Tibial nerve (tissue), 4 donors: ENCODE results near the gene PDCL3. TPM values are rescaled to one million over a fixed set of nuclear protein-coding genes. Genes with fewer than 3 reads are reported as not detected.

ENCODE experiments used
- DNase-seq, 2 donors: peaks; one replicate each; pipeline ENCODE4 v3.0.0-alpha.2; 2019; ENCODE audit warnings: low spot score in 2 of 2
- H3K27ac ChIP-seq, 4 donors: fragments of 200-600 bp; sonication (generic) in 3 of 4; one replicate each; pipeline ENCODE4 v1.5.1; 2017 to 2019; ENCODE audit warnings: mild to moderate bottlenecking in 1 of 4
- H3K27me3 ChIP-seq, 2 donors: fragments of 200-600 bp; sonication (generic) in 1 of 2; one replicate each; pipeline versions ENCODE4 v1.5.1 to v1.6.0; 2017 to 2019
- H3K36me3 ChIP-seq, 3 donors: fragments of 200-600 bp; sonication (generic); one replicate each; pipeline ENCODE4 v1.5.1; 2018 to 2019
- H3K4me1 ChIP-seq, 4 donors: fragments of 200-600 bp; sonication (generic) in 3 of 4; one replicate each; pipeline ENCODE4 v1.5.1; 2017 to 2019
- H3K4me3 ChIP-seq, 4 donors: fragments of 200-600 bp; sonication (generic) in 3 of 4; one replicate each; pipeline ENCODE4 v1.5.1; 2017 to 2019; ENCODE audit warnings: mild to moderate bottlenecking in 1 of 4, moderate library complexity in 1 of 4
- H3K9me3 ChIP-seq, 4 donors: fragments of 200-600 bp; sonication (generic) in 3 of 4; one replicate each; pipeline ENCODE4 v1.5.1; 2017 to 2019
- EP300 ChIP-seq, 2 donors: sonication (generic); formaldehyde crosslinking; IDR thresholded peaks; one replicate each; pipeline ENCODE4 v1.6.1; 2017; ENCODE audit warnings: antibody characterized with exemption in 2 of 2, mild to moderate bottlenecking in 1 of 2
- POLR2A ChIP-seq, 2 donors: fragments of 450-650 bp; IDR thresholded peaks; one replicate each; pipeline ENCODE4 v1.6.1; 2017; ENCODE audit warnings: antibody characterized with exemption in 2 of 2, mild to moderate bottlenecking in 2 of 2, moderate library complexity in 2 of 2
- WGBS, 2 donors: methylation state at CpG; one replicate each; pipeline ENCODE4 v1.1.5; 2018; 5-methylcytosine and 5-hydroxymethylcytosine counted together
- total RNA-seq, 4 donors: library from RNA; depleted of rRNA; stranded (reverse); fragments of >200 nt; gene quantifications; one replicate each; pipeline ENCODE4 v1.1.0, GENCODE V29; 2016
- TF ChIP-seq, protein P1 (sequence below), 5 experiments: fragments of 200-600 bp in 3 of 5; fragments of 450-650 bp in 2 of 5; sonication (generic) in 3 of 5; IDR thresholded peaks; one replicate each; pipeline ENCODE4 v1.5.1; 2016 to 2019; ENCODE audit warnings: antibody characterized with exemption in 5 of 5, mild to moderate bottlenecking in 3 of 5, moderate library complexity in 2 of 5

PDCL3 gene
- total RNA-seq, 4 donors from 2014 or later, result 7.1 to 12.1 (median 8.4) TPM

DNA sequence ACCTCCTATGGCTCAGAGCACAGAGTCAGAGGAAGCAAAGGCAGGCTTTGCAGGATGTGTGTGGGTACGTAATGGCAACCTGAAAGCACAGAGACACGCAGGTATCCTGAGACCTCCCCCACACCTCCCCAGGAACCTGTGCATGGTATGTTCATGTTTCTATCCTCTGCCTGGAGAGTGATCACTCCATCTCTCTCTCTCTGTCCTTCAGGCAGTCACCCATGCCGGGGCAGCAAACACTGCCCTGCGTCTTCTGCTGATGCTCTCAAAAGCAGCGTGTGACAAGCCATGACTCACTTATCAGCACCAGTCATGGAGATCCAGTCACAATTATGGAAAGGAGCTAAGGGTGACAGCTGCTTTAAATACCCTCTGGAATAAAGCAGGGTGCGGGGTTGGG, 52.7 kb downstream of the PDCL3 start:
- TF ChIP-seq, protein P1, sequence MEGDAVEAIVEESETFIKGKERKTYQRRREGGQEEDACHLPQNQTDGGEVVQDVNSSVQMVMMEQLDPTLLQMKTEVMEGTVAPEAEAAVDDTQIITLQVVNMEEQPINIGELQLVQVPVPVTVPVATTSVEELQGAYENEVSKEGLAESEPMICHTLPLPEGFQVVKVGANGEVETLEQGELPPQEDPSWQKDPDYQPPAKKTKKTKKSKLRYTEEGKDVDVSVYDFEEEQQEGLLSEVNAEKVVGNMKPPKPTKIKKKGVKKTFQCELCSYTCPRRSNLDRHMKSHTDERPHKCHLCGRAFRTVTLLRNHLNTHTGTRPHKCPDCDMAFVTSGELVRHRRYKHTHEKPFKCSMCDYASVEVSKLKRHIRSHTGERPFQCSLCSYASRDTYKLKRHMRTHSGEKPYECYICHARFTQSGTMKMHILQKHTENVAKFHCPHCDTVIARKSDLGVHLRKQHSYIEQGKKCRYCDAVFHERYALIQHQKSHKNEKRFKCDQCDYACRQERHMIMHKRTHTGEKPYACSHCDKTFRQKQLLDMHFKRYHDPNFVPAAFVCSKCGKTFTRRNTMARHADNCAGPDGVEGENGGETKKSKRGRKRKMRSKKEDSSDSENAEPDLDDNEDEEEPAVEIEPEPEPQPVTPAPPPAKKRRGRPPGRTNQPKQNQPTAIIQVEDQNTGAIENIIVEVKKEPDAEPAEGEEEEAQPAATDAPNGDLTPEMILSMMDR (IDR thresholded peaks at IDR 0.05), result no peak
- TF ChIP-seq POLR2A (IDR thresholded peaks at IDR 0.05), result no peak
- no peak for TF ChIP-seq EP300 (IDR thresholded peaks at IDR 0.05)
- Histone ChIP-seq H3K4me3 (no peak overlapping the region), H3K36me3 (no peaks in the 10 kb centered on the region), H3K4me1 (no peaks in the 10 kb centered on the region), H3K9me3 (no peaks in the 10 kb centered on the region), H3K27ac (no peak overlapping the region), H3K27me3 (no peaks in the 10 kb centered on the region)
- no peak for DNase-seq
- 88 to 93% methylated on average over 6 of the region's 6 CpGs for WGBS, 2 donors

DNA sequence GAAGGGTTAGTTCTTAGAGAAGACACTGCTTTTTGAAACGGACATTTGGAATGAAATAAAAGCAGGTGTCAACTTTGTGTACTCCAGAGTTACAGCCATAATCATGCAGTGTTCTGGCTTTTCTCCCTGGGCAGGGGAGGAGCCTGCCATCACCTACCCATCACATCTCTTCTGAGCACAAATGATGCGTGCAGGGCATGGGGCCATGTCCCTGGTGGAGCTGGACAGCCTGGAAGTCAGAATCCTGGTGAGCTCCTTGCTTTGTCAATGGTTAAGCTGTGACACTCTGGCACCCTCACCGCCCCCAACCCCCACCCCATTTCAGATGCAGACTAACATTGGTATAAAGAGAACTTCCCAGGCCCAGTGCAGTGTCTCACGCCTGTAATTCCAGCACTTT, 53.1 kb downstream of the PDCL3 start:
- H3K4me1 ChIP-seq, result no peaks in the 10 kb centered on the region
- WGBS, 2 donors, result 82 to 85% methylated on average over 4 of the region's 4 CpGs
- no peak overlapping the region for H3K27ac ChIP-seq
- no peaks in the 10 kb centered on the region for H3K36me3 ChIP-seq
- H3K27me3 ChIP-seq, result no peaks in the 10 kb centered on the region
- no peak for DNase-seq
- H3K9me3 ChIP-seq, result no peaks in the 10 kb centered on the region
- H3K4me3 ChIP-seq, result no peak overlapping the region
- TF ChIP-seq, protein P1 (IDR thresholded peaks at IDR 0.05), result no peak
- TF ChIP-seq EP300 (IDR thresholded peaks at IDR 0.05) (no peak), POLR2A (IDR thresholded peaks at IDR 0.05) (no peak)

DNA sequence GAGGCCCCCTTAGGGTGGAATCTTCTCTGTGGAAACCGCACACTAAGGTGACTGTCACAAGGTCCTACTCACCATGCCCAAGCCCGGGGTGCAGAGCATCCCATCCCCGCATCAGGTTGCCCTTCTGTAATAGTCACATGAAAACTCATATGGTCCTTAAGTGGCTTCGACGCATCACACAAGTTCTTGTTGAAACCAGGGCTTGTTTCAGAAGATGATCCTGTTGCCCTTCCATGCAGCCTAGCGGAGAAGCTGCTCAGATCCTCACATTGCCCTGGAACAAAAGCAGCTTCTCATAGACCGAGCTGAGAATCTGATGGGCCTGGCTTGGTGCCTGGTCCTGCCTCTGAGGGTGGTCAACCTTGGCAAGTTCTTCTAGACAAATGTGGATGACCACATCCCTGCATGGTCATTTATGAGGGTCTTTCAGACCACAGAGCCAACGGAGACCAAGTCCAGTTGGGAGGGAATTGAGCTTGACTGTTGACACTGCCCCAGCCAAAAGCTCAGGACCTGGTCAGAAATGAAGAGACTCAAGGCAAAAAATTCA, 54.1 kb downstream of the PDCL3 start:
- H3K36me3 ChIP-seq, result no peaks in the 10 kb centered on the region
- no peak for DNase-seq
- TF ChIP-seq EP300 (IDR thresholded peaks at IDR 0.05) (no peak), POLR2A (IDR thresholded peaks at IDR 0.05) (no peak)
- TF ChIP-seq, protein P1 (IDR thresholded peaks at IDR 0.05), result no peak
- no peaks in the 10 kb centered on the region for H3K27me3 ChIP-seq
- H3K9me3 ChIP-seq, result no peaks in the 10 kb centered on the region
- no peak overlapping the region for H3K4me3 ChIP-seq
- no peak overlapping the region for H3K27ac ChIP-seq
- 80% methylated on average over 8 of the region's 8 CpGs for WGBS, 2 donors
- no peaks in the 10 kb centered on the region for H3K4me1 ChIP-seq

DNA sequence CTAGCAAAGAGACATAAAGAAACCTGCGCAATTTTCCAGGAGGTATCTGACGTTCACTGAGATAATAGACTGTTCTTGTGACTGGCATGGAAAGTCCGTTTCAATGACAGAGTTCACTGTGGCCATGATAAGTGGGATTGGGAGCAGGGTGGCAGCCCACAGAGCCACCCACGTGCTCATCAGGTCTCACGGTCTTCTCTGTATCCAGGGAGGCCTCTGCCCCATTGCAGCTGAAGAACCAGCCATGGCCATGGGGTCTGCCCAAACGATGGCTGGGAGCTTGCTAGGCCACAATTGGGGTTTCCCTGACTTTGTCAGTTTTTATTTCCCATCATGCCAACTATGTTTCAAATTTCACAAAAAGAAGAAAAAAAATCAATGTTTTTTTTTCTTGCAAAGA, 57.2 kb downstream of the PDCL3 start:
- no peaks in the 10 kb centered on the region for H3K27me3 ChIP-seq
- TF ChIP-seq EP300 (IDR thresholded peaks at IDR 0.05), result no peak
- TF ChIP-seq, protein P1 (IDR thresholded peaks at IDR 0.05), result no peak
- no peak for TF ChIP-seq POLR2A (IDR thresholded peaks at IDR 0.05)
- H3K9me3 ChIP-seq, result no peaks in the 10 kb centered on the region
- DNase-seq, result no peak
- H3K36me3 ChIP-seq, result no peaks in the 10 kb centered on the region
- no peak overlapping the region for H3K27ac ChIP-seq
- no peaks in the 10 kb centered on the region for H3K4me1 ChIP-seq
- WGBS, 2 donors, result 79 to 82% methylated on average over 6 of the region's 6 CpGs
- no peak overlapping the region for H3K4me3 ChIP-seq

DNA sequence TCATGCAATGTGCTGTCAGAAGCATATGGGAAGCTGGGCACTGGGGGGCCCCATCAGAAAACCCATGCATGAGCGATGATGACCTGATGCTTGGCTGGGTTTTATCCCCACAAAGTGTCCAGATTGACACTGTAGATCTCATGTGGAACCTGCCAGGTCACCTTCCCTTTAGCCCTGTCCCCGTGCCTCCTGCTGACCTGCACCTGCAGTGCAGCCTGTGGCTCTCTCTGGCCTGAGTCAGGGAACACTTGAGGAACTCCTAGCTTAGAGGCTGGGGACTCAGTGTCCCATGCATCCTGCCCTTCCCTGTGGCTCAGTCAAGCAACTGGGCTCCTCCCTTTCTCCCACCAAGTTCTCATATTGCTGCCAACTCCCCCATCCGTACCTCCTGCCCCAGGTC, 57.7 kb downstream of the PDCL3 start:
- Histone ChIP-seq H3K4me3 (no peak overlapping the region), H3K4me1 (no peaks in the 10 kb centered on the region), H3K9me3 (no peaks in the 10 kb centered on the region), H3K27me3 (no peaks in the 10 kb centered on the region), H3K27ac (no peak overlapping the region), H3K36me3 (no peaks in the 10 kb centered on the region)
- WGBS, 2 donors, result 72 to 90% methylated on average over 3 of the region's 3 CpGs
- no peak for DNase-seq
- TF ChIP-seq POLR2A (IDR thresholded peaks at IDR 0.05), result no peak
- TF ChIP-seq EP300 (IDR thresholded peaks at IDR 0.05), result no peak
- TF ChIP-seq, protein P1 (IDR thresholded peaks at IDR 0.05), result no peak
